GM18511 (cell line): ENCODE data around the gene PRR12.

Experiments used
- ATAC-seq: cut with Tn5 transposase; IDR thresholded peaks from one replicate; pipeline ENCODE4 v1.9.1; 2021; ENCODE audit warnings: mild to moderate bottlenecking, moderate library complexity; ENCODE audit not compliant: unreplicated experiment

PRR12 gene

GRCh38 chr19:49590971-49591730 lies at the start of gene PRR12:
PRR12 (plus strand) TSS chr19:49591182; CDS start chr19:49591655, 473 bp downstream.
- ATAC-seq, result peak; percentile 36

GRCh38 chr19:49541914-49542313 lies 49.1 kb upstream of the PRR12 start:
- ATAC-seq, result no peak

- no peak for ATAC-seq
Measured at GRCh38 chr19:49542446-49542845, 48.5 kb upstream of the PRR12 start.

GRCh38 chr19:49543032-49543431 lies 48.0 kb upstream of the PRR12 start:
- ATAC-seq, result no peak

- ATAC-seq, result no peak
Measured at GRCh38 chr19:49544154-49544553, 46.8 kb upstream of the PRR12 start.

GRCh38 chr19:49546825-49547565 lies 44.0 kb upstream of the PRR12 start:
- ATAC-seq, result no peak

GRCh38 chr19:49549045-49549444 lies 41.9 kb upstream of the PRR12 start:
- ATAC-seq, result no peak

- no peak for ATAC-seq
Measured at GRCh38 chr19:49551531-49551930, 39.5 kb upstream of the PRR12 start.

GRCh38 chr19:49552749-49553148 lies 38.2 kb upstream of the PRR12 start:
- no peak for ATAC-seq

GRCh38 chr19:49553451-49554271 lies 37.3 kb upstream of the PRR12 start:
- ATAC-seq, result no peak

GRCh38 chr19:49554701-49555181 lies 36.2 kb upstream of the PRR12 start:
- ATAC-seq, result no peak

- no peak for ATAC-seq
Measured at GRCh38 chr19:49555600-49556411, 35.2 kb upstream of the PRR12 start.

- no peak for ATAC-seq
Measured at GRCh38 chr19:49556412-49557398, 34.3 kb upstream of the PRR12 start.

- no peak for ATAC-seq
Measured at GRCh38 chr19:49557641-49558325, 33.2 kb upstream of the PRR12 start.

GRCh38 chr19:49558591-49558990 lies 32.4 kb upstream of the PRR12 start:
- no peak for ATAC-seq

GRCh38 chr19:49559443-49559842 lies 31.5 kb upstream of the PRR12 start:
- no peak for ATAC-seq

GRCh38 chr19:49559928-49560327 lies 31.1 kb upstream of the PRR12 start:
- ATAC-seq, result no peak

GRCh38 chr19:49560358-49560900 lies 30.6 kb upstream of the PRR12 start:
- ATAC-seq, result no peak
